Kidney capillary endothelial cell (primary cell): ENCODE data around the gene CLTCL1.
"Not testable (repeated sequence)": the region's sequence is repeated elsewhere in the genome, so short reads cannot be mapped to it uniquely, and the experiment has no call there.

Source experiments
- DNase-seq: peaks from one replicate; pipeline ENCODE4 v3.0.0-alpha.2; 2018; ENCODE audit warnings: low spot score

CLTCL1 gene

GRCh38 chr22:19291580-19292457, at the start of gene CLTCL1:
TSS of gene CLTCL1 (minus strand) at chr22:19291719. CDS start at chr22:19291641, 78 bp downstream.
- DNase-seq, result peak; percentile 50

- no peak for DNase-seq
Observed at GRCh38 chr22:19337137-19337536, 45.6 kb upstream of the CLTCL1 start.

- no peak for DNase-seq
Observed at GRCh38 chr22:19336133-19337075, 44.9 kb upstream of the CLTCL1 start.

GRCh38 chr22:19331975-19332374, 40.5 kb upstream of the CLTCL1 start:
- no peak for DNase-seq

- no peak for DNase-seq
Observed at GRCh38 chr22:19331474-19331873, 40.0 kb upstream of the CLTCL1 start.

GRCh38 chr22:19330865-19331418, 39.4 kb upstream of the CLTCL1 start:
- no peak for DNase-seq

- DNase-seq, result not testable (repeated sequence)
Observed at GRCh38 chr22:19330205-19330604, 38.7 kb upstream of the CLTCL1 start.

GRCh38 chr22:19329454-19329853, 37.9 kb upstream of the CLTCL1 start:
- DNase-seq, result no peak

- no peak for DNase-seq
Observed at GRCh38 chr22:19325296-19325948, 33.9 kb upstream of the CLTCL1 start.

- not testable (repeated sequence) for DNase-seq
Observed at GRCh38 chr22:19323420-19323819, 31.9 kb upstream of the CLTCL1 start.

- no peak for DNase-seq
Observed at GRCh38 chr22:19321757-19322156, 30.2 kb upstream of the CLTCL1 start.

- DNase-seq, result not testable (repeated sequence)
Observed at GRCh38 chr22:19320136-19320535, 28.6 kb upstream of the CLTCL1 start.

GRCh38 chr22:19319281-19319680, 27.8 kb upstream of the CLTCL1 start:
- no peak for DNase-seq

GRCh38 chr22:19317865-19318264, 26.3 kb upstream of the CLTCL1 start:
- DNase-seq, result no peak

GRCh38 chr22:19307872-19308271, 16.4 kb upstream of the CLTCL1 start:
- no peak for DNase-seq

- not testable (repeated sequence) for DNase-seq
Observed at GRCh38 chr22:19306535-19306934, 15.0 kb upstream of the CLTCL1 start.

- DNase-seq, result no peak
Observed at GRCh38 chr22:19304547-19304946, 13.0 kb upstream of the CLTCL1 start.

GRCh38 chr22:19303785-19304184, 12.3 kb upstream of the CLTCL1 start:
- no peak for DNase-seq

- DNase-seq, result no peak
Observed at GRCh38 chr22:19295733-19296132, 4.2 kb upstream of the CLTCL1 start.

GRCh38 chr22:19292458-19293230, 1.1 kb upstream of the CLTCL1 start:
- no peak for DNase-seq

GRCh38 chr22:19291218-19291579, 320 bp downstream of the CLTCL1 start:
- no peak for DNase-seq
